GM13977 (cell line): ENCODE measurements around the gene PDZD8.

Experiments
- DNase-seq: peaks from one replicate; pipeline ENCODE4 v3.0.0; 2012; ENCODE audit warnings: low spot score
- in situ Hi-C: fragments of 300-500 bp; cut with MboI; formaldehyde crosslinking; loops from one replicate; pipeline ENCODE4 v1.12.0; 2022; ENCODE audit warnings: low sequenced_read_pairs, low pct_unique_long_range_greater_than_20kb, mixed read lengths, inconsistent platforms; ENCODE audit not compliant: unreplicated experiment
- TF ChIP-seq, protein P1 (sequence below): IDR thresholded peaks from 2 replicates; pipeline ENCODE4 v1.5.1; 2012; ENCODE audit warnings: mild to moderate bottlenecking, control low read depth; ENCODE audit not compliant: insufficient read depth; ENCODE audit errors: extremely low read depth, missing control alignments

Gene PDZD8

DNA sequence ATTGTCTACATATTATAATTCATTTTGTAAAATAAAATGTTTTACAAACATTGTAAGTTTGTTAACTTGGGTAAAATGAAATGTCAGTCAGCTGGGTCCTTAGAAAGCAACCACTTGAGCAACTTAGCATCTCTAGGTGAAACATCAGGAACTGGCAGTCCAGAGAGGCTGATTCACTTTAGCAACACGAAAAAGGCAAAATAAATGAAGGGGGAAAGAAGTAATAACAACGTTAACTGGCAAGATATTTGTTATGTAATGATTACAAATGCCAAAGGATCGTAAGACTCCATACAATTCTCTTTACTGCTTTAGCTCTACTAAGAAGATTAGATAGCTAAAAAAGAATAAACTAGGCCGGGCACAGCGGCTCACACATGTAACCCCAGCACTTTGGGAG lies 5.0 kb downstream of the PDZD8 start:
- in situ Hi-C loops = no loop called here
- TF ChIP-seq, protein P1, sequence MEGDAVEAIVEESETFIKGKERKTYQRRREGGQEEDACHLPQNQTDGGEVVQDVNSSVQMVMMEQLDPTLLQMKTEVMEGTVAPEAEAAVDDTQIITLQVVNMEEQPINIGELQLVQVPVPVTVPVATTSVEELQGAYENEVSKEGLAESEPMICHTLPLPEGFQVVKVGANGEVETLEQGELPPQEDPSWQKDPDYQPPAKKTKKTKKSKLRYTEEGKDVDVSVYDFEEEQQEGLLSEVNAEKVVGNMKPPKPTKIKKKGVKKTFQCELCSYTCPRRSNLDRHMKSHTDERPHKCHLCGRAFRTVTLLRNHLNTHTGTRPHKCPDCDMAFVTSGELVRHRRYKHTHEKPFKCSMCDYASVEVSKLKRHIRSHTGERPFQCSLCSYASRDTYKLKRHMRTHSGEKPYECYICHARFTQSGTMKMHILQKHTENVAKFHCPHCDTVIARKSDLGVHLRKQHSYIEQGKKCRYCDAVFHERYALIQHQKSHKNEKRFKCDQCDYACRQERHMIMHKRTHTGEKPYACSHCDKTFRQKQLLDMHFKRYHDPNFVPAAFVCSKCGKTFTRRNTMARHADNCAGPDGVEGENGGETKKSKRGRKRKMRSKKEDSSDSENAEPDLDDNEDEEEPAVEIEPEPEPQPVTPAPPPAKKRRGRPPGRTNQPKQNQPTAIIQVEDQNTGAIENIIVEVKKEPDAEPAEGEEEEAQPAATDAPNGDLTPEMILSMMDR = no peak
- DNase-seq = no peak

DNA sequence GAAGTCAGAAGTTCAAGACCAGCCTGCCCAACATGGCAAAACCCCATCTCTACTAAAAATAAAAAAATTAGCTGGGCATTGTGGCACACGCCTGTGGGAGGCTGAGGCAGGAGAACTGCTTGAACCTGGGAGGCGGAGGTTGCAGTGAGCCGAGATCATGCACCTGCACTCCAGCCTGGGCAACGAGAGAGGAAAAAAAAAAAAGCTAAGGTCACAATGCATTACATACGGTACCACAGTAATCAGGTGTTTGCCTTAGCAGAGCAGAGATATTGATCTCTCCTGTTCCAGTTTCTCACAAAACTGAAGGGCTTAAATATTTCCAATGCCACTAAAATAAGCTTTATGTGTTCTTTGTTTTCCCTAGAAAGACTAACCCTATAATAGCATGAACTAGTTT lies 7.5 kb downstream of the PDZD8 start:
- DNase-seq = no peak
- in situ Hi-C loops = no loop called here
- TF ChIP-seq, protein P1 = no peak

DNA sequence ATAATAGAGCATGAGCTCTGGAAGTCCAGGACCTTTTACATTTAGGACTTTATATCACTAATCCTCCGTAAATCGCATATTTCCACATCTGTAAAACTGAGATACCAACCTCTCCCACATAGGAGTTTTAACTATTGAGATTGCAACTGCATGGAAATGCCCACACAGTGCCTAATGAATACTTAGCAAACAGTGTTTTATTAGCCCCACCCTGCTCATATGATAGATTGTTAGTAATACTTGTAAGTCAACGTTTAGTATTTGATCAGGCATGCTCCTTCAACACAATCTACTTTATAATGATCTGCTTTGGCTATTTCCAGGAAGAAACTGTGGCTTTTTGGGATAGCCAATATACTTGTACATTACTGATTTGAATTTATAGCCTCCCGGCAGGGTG lies 8.5 kb downstream of the PDZD8 start:
- in situ Hi-C loops = no loop called here

DNA sequence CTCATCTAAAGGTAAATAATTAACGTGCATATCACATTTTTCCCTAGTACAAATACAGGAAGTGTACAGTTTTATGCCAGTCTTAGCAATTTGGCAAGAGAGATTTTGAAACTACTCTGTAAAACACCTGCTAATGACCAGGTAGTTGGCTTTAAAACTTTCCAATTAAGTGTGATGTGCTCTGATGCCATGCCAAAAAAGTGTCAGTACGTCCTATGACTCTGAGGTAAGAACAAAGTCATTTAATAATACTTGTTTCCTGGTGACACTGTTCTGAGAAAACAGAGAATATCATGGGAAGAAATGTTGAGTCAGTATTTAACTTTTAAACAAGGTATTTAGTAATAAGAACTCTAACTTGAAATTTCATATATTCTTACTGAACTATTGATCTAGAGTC lies 9.6 kb downstream of the PDZD8 start:
- no peak for DNase-seq
- in situ Hi-C loops = no loop called here

More for the DNA sequence above, 8.5 kb downstream of the PDZD8 start:
- TF ChIP-seq, protein P1 = no peak
- DNase-seq = no peak

DNA sequence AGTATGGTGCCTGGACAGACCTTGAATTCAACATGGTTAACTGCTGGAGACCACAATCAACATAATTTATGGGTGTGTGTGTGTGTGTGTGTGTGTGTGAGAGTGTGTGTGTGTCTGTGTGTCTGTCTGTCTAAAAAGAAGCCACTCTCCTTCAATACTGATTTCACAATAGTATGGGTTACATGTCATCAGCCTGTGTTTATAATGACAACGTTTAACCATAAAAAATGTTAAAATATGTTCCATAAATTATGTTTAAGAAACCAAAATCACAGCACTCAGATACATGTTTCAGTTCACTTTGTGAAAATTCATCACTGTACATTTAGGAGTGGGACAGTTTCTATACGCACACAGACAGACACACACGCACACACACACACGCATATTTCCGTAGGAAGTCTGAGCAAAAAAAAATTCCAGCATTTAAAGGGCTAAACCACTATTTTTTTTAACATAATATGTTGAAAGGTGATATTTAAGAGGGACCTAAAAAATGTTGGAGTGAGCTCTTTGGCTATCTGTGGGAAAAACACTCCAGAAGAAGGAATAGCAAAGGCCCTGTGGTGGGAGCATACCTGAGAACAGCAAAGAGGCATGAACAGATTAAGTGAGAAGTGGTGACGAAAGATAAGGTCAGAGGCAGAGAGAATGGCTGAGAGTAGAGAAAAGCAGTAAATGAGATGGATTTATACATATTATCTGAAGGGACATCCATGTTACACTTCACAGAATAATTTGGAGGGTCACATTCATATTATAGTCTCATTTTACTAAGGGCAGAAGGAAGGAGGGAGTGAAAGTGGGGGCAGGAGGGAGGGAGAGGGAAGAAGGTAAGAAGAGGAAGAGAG lies 10.9 kb downstream of the PDZD8 start:
- DNase-seq = no peak
- in situ Hi-C loops = no loop called here
- TF ChIP-seq, protein P1 = no peak

More for the DNA sequence above, 9.6 kb downstream of the PDZD8 start:
- TF ChIP-seq, protein P1 = no peak

DNA sequence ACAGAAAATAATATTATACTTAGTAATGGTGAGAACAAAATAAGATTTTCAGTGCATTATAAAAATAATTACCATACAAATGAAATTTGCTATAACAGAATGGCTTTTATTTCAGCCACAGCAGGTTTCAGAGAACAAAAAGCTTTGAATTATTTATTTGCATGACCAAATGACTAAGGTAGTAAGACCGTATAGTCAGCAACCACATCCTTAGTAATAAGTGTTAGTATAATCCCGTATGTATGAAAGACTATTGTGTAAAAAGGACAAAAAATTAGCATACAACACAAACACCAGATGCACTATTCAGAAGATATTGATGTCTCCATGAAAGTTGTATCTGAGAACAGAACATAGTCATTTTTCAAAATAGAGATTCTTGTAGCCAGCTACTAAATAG lies 12.2 kb downstream of the PDZD8 start:
- in situ Hi-C loops = no loop called here
- no peak for DNase-seq

More for the DNA sequence above, 12.2 kb downstream of the PDZD8 start:
- TF ChIP-seq, protein P1 = no peak
